HepG2 (cell line): ENCODE measurements around the gene CABLES2. TPM values are rescaled to one million over a fixed set of nuclear protein-coding genes. Genes with fewer than 3 reads are reported as not detected.

Source experiments
- BORCS8-MEF2B ChIP-seq: sonication (generic); formaldehyde crosslinking; IDR thresholded peaks from 2 replicates; pipeline ENCODE4 v1.8.0; 2022; ENCODE audit warnings: mild to moderate bottlenecking, missing genetic modification reagents
- EEA1 ChIP-seq: sonication (generic); formaldehyde crosslinking; IDR thresholded peaks from 2 replicates; pipeline ENCODE4 v1.5.1; 2020; ENCODE audit warnings: mild to moderate bottlenecking, missing genetic modification reagents, borderline replicate concordance
- FOXA3 ChIP-seq: IDR thresholded peaks from 2 replicates; pipeline ENCODE4 v1.6.1; 2016; ENCODE audit warnings: missing genetic modification reagents, missing compliant biosample characterization
- GATAD1 ChIP-seq: IDR thresholded peaks from 2 replicates; pipeline ENCODE4 v1.6.1; 2016; ENCODE audit warnings: missing genetic modification reagents, missing compliant biosample characterization
- GTF3A ChIP-seq: sonication (generic); formaldehyde crosslinking; conservative IDR thresholded peaks from 2 replicates; pipeline ENCODE4 v1.4.0; 2020; ENCODE audit warnings: mild to moderate bottlenecking, missing genetic modification reagents
- NR1H2 ChIP-seq: sonication (generic); formaldehyde crosslinking; IDR thresholded peaks from 2 replicates; pipeline ENCODE4 v1.8.1; 2022; ENCODE audit warnings: low read depth, missing genetic modification reagents, borderline replicate concordance
- PHF20 ChIP-seq: sonication (generic); formaldehyde crosslinking; IDR thresholded peaks from 2 replicates; pipeline ENCODE4 v1.5.0; 2020; ENCODE audit warnings: mild to moderate bottlenecking, missing genetic modification reagents
- PPARG ChIP-seq: conservative IDR thresholded peaks from 2 replicates; pipeline ENCODE4 v1.6.1; 2016; ENCODE audit warnings: missing biosample characterization, missing genetic modification reagents
- PRDM4 ChIP-seq: sonication (generic); formaldehyde crosslinking; IDR thresholded peaks from 2 replicates; pipeline ENCODE4 v1.9.0; 2021; ENCODE audit warnings: missing genetic modification reagents, borderline replicate concordance
- SALL2 ChIP-seq: sonication (generic); formaldehyde crosslinking; IDR thresholded peaks from 2 replicates; pipeline ENCODE4 v1.8.1; 2023; ENCODE audit warnings: mild to moderate bottlenecking, missing genetic modification reagents, inconsistent platforms
- SOX13 ChIP-seq, 3 experiments: fragments of 450-650 bp in 1 of 3; sonication (generic) in 1 of 3; formaldehyde crosslinking in 1 of 3; IDR thresholded peaks in 2 of 3; conservative IDR thresholded peaks in 1 of 3; 2 replicates each; pipeline versions ENCODE4 v1.5.0 to v1.6.1; 2016 to 2020; ENCODE audit warnings: antibody characterized with exemption in 1 of 3, mild to moderate bottlenecking in 1 of 3, missing compliant biosample characterization in 1 of 3, missing genetic modification reagents in 1 of 3, moderate library complexity in 1 of 3
- SPEN ChIP-seq: sonication (generic); formaldehyde crosslinking; IDR thresholded peaks from 2 replicates; pipeline ENCODE4 v1.5.1; 2020; ENCODE audit warnings: low read depth, mild to moderate bottlenecking, missing genetic modification reagents
- THAP7 ChIP-seq: sonication (generic); formaldehyde crosslinking; IDR thresholded peaks from 2 replicates; pipeline ENCODE4 v1.8.1; 2023; ENCODE audit warnings: mild to moderate bottlenecking, missing genetic modification reagents
- ZBTB26 ChIP-seq: IDR thresholded peaks from 2 replicates; pipeline ENCODE4 v1.6.1; 2016; ENCODE audit warnings: missing compliant biosample characterization, missing genetic modification reagents, borderline replicate concordance
- ZBTB33 ChIP-seq: sonication (generic); formaldehyde crosslinking; IDR thresholded peaks from 2 replicates; pipeline ENCODE4 v1.4.0; 2020; ENCODE audit warnings: missing genetic modification reagents
- ZMYM4 ChIP-seq: sonication (generic); formaldehyde crosslinking; IDR thresholded peaks from 2 replicates; pipeline ENCODE4 v1.8.1; 2023; ENCODE audit warnings: mild to moderate bottlenecking, missing genetic modification reagents
- ZNF20 ChIP-seq: sonication (generic); formaldehyde crosslinking; IDR thresholded peaks from 2 replicates; pipeline ENCODE4 v1.4.0; 2020; ENCODE audit warnings: mild to moderate bottlenecking, moderate library complexity, missing genetic modification reagents
- ZNF296 ChIP-seq: sonication (generic); formaldehyde crosslinking; conservative IDR thresholded peaks from 2 replicates; pipeline ENCODE4 v1.5.0; 2020; ENCODE audit warnings: mild to moderate bottlenecking, missing genetic modification reagents
- ZNF317 ChIP-seq: sonication (generic); formaldehyde crosslinking; IDR thresholded peaks from 2 replicates; pipeline ENCODE4 v1.5.0; 2020; ENCODE audit warnings: mild to moderate bottlenecking, missing genetic modification reagents
- polyA plus RNA-seq, 8 experiments: library from polyadenylated mRNA; depleted of rRNA in 3 of 8; stranded (reverse) in 7 of 8; unstranded in 1 of 8; fragments of >200 nt; fragmentation: Illumina TruSeq in 4 of 8; extraction: Trizol in 4 of 8; gene quantifications; 2 replicates each; pipeline versions ENCODE4 v1.2.1 to v1.2.3, GENCODE V29; 2011 to 2016; ENCODE audit warnings: low read depth in 4 of 8, missing spikeins in 1 of 8, mixed read lengths in 1 of 8; ENCODE audit not compliant: insufficient read depth in 1 of 8
- total RNA-seq, 5 experiments: library from RNA; depleted of rRNA; stranded (reverse); fragments of >200 nt; fragmentation: Illumina TruSeq; extraction: Trizol; gene quantifications; 2 replicates each; pipeline ENCODE4 v1.2.3, GENCODE V29; 2016; ENCODE audit warnings: low read depth in 1 of 5

Gene CABLES2
- total and polyA plus RNA-seq, 2 of the 13 experiments (the other 11 are each of a cell fraction or from before 2014, with no cell fraction given): 5.2 to 9.7 TPM

- TF ChIP-seq SOX13 (IDR thresholded peaks at IDR 0.05) (no peak), SOX13 (CRISPR knock-in tag; conservative IDR thresholded peaks at IDR 0.05 in 1 of 2, IDR thresholded peaks at IDR 0.05 in 1 of 2) (peak in 1 of 2 experiments; percentile 32; a peak in 1 of 4 replicates), BORCS8-MEF2B (CRISPR knock-in tag) (no peak), ZMYM4 (CRISPR knock-in tag) (no peak), THAP7 (peak; percentile 65; the same call in 1 of the 2 replicates), FOXA3 (CRISPR knock-in tag) (no peak; the same call in 1 of the 2 replicates), PPARG (CRISPR knock-in tag) (0 out of 2 replicates have a peak, but pooled peaks have one; percentile 24), ZNF296 (CRISPR knock-in tag) (no peak), GATAD1 (CRISPR knock-in tag) (peak; percentile 24; the same call in 1 of the 2 replicates), PRDM4 (CRISPR knock-in tag) (peak; percentile 42; the same call in 1 of the 2 replicates), ZNF317 (0 out of 2 replicates have a peak, but pooled peaks have one; percentile 5), ZBTB33 (CRISPR knock-in tag) (no peak), EEA1 (CRISPR knock-in tag) (peak; percentile 48; the same call in 1 of the 2 replicates), NR1H2 (CRISPR knock-in tag) (no peak), SPEN (CRISPR knock-in tag) (no peak), PHF20 (CRISPR knock-in tag) (no peak), SALL2 (CRISPR knock-in tag) (no peak; the same call in 1 of the 2 replicates), ZBTB26 (CRISPR knock-in tag) (peak; percentile 79; the same call in 1 of the 2 replicates), ZNF20 (no peak), GTF3A (CRISPR knock-in tag) (no peak)
Measured at GRCh38 chr20:62368976-62369814, 37.9 kb downstream of the CABLES2 start (continued).
